ENCODE measurements around the gene TXK. TPM values are rescaled to one million over a fixed set of nuclear protein-coding genes. Genes with fewer than 3 reads are reported as not detected.

Gene TXK
- total and polyA plus RNA-seq, 7 experiments from 2014 or later = 35.5 to 128 (median 112) TPM

- Histone ChIP-seq H3K27ac (ENCODE audit: low read depth, low read length) (peak overlapping the region; percentile 69), H3K9me3 (ENCODE audit: control insufficient read depth in 2 of 3, low read length in 3 of 3) (no peaks in the 10 kb centered on the region), H3K4me3 (ENCODE audit: low read length) (no peak overlapping the region), H3K36me3 (ENCODE audit: control insufficient read depth in 2 of 3, insufficient read depth in 3 of 3, low read length in 3 of 3) (no peaks in the 10 kb centered on the region), H3K4me1 (ENCODE audit: control insufficient read depth in 2 of 2, insufficient read depth in 2 of 2, low read length in 2 of 2) (peaks cover 50 to 60% of the 10 kb centered on the region in 2 donors), H3K27me3 (ENCODE audit: control insufficient read depth in 2 of 2, insufficient read depth in 2 of 2, low read length in 2 of 2) (no peaks in the 10 kb centered on the region)
- Mint-ChIP-seq H3K4me1 (peaks cover 46 to 66% (median 63%) of the 10 kb centered on the region in 7 donors), H3K9me3 (peaks cover 0 to 3% (median 0%) of the 10 kb centered on the region in 11 donors), H3K36me3 (peaks cover 0 to 12% (median 0%) of the 10 kb centered on the region in 5 donors), H3K4me3 (peak overlapping the region in 9 of 10 donors; percentile 63 to 85 (median 76)), H3K27me3 (no peaks in the 10 kb centered on the region), H3K27ac (peak overlapping the region in 7 of 9 donors; percentile 82 to 98 (median 95))
- peak in 6 of 9 donors; percentile 33 to 54 (median 41) for DNase-seq
- ATAC-seq = no peak
- POLR2A ChIA-PET = interaction anchor here (0.8 to 9.2 kb wide), 7 partner anchors 12 to 105 kb away, joined by 3 to 184 read pairs (median 4); no protein-coding TSS in a partner anchor
- intact Hi-C loops (cut with micrococcal nuclease) = loop anchor here (1.0 to 10.0 kb wide), 13 partner anchors 11 to 691 kb away; partner anchors contain the start of genes NFXL1 (in 2 of the 2), CNGA1 (in 1 of the 2), COMMD8 (in 1 of the 2) and NIPAL1 (in 1 of the 2)
- CTCF ChIA-PET = interaction anchor here (0.5 to 5.6 kb wide), 10 partner anchors 10 to 601 kb away, joined by 3 to 127 read pairs (median 7); no protein-coding TSS in a partner anchor
These were observed 5.6 kb upstream of the TXK start for GRCh38 chr4:48139691-48140090.

DNA sequence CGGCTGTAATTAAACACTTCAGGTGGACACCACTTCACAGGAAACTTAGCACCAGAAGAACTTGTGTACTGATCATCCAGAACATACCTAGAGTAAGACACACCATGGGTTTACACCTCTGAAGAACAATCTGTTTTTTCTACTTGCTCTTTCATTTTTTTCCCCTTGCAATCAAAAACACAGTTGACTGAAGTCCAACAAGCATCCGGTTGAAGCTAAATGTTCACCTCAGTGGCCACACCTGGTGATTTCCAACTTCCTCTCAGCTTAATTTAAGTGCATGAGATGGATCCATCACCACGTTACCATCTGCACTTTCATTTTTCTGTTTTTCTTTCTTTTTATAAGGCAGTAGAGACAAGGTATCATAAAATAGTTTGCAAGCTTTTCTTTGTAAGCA, 4.9 kb upstream of the TXK start:
- Histone ChIP-seq H3K4me3 (ENCODE audit: low read length) (peak overlapping the region; percentile 20), H3K36me3 (ENCODE audit: control insufficient read depth in 2 of 3, insufficient read depth in 3 of 3, low read length in 3 of 3) (no peaks in the 10 kb centered on the region), H3K9me3 (ENCODE audit: control insufficient read depth in 2 of 3, low read length in 3 of 3) (no peaks in the 10 kb centered on the region), H3K4me1 (ENCODE audit: control insufficient read depth in 2 of 2, insufficient read depth in 2 of 2, low read length in 2 of 2) (peaks cover 57 to 64% of the 10 kb centered on the region in 2 donors), H3K27ac (ENCODE audit: low read depth, low read length) (peak overlapping the region; percentile 69), H3K27me3 (ENCODE audit: control insufficient read depth in 2 of 2, insufficient read depth in 2 of 2, low read length in 2 of 2) (no peaks in the 10 kb centered on the region)
- Mint-ChIP-seq H3K4me1 (peaks cover 52 to 73% (median 70%) of the 10 kb centered on the region in 7 donors), H3K9me3 (peaks cover 0 to 3% (median 0%) of the 10 kb centered on the region in 11 donors), H3K36me3 (peaks cover 0 to 14% (median 2%) of the 10 kb centered on the region in 5 donors), H3K27ac (peak overlapping the region in 7 of 9 donors; percentile 82 to 98 (median 95)), H3K27me3 (no peaks in the 10 kb centered on the region), H3K4me3 (peak overlapping the region in 9 of 10 donors; percentile 64 to 85 (median 76))
- ATAC-seq = peak; percentile 81
- ChIA-PET CTCF (interaction anchor here (0.6 to 5.6 kb wide), 8 partner anchors 10 to 602 kb away, joined by 3 to 127 read pairs (median 8); no protein-coding TSS in a partner anchor), POLR2A (interaction anchor here (0.6 to 9.2 kb wide), 8 partner anchors 11 to 104 kb away, joined by 3 to 184 read pairs (median 4); no protein-coding TSS in a partner anchor)
- DNase-seq = peak in 7 of 9 donors; percentile 66 to 85 (median 78)
- intact Hi-C loops (cut with micrococcal nuclease) = loop anchor here (1.0 to 5.0 kb wide), 12 partner anchors 11 to 692 kb away; partner anchors contain the start of genes NFXL1 (in 2 of the 2), CNGA1 (in 1 of the 2), COMMD8 (in 1 of the 2) and NIPAL1 (in 1 of the 2)

- ATAC-seq = no peak
- H3K36me3 Mint-ChIP-seq = peaks cover 0 to 17% (median 3%) of the 10 kb centered on the region in 5 donors
- Histone ChIP-seq H3K9me3 (ENCODE audit: control insufficient read depth in 2 of 3, low read length in 3 of 3) (no peaks in the 10 kb centered on the region), H3K4me3 (ENCODE audit: low read length) (peak overlapping the region; percentile 20), H3K27me3 (ENCODE audit: control insufficient read depth in 2 of 2, insufficient read depth in 2 of 2, low read length in 2 of 2) (no peaks in the 10 kb centered on the region), H3K36me3 (ENCODE audit: control insufficient read depth in 2 of 3, insufficient read depth in 3 of 3, low read length in 3 of 3) (no peaks in the 10 kb centered on the region), H3K4me1 (ENCODE audit: control insufficient read depth in 2 of 2, insufficient read depth in 2 of 2, low read length in 2 of 2) (peaks cover 57 to 64% of the 10 kb centered on the region in 2 donors), H3K27ac (ENCODE audit: low read depth, low read length) (peak overlapping the region; percentile 69)
- no peaks in the 10 kb centered on the region for H3K27me3 Mint-ChIP-seq
- H3K4me1 Mint-ChIP-seq = peaks cover 52 to 74% (median 72%) of the 10 kb centered on the region in 7 donors
- H3K27ac Mint-ChIP-seq = peak overlapping the region in 7 of 9 donors; percentile 82 to 98 (median 95)
- POLR2A ChIA-PET = interaction anchor here (1.4 to 9.2 kb wide), 3 partner anchors 11 to 35 kb away, joined by 3 to 184 read pairs (median 6); no protein-coding TSS in a partner anchor
- peaks cover 0 to 3% (median 0%) of the 10 kb centered on the region in 11 donors for H3K9me3 Mint-ChIP-seq
- H3K4me3 Mint-ChIP-seq = peak overlapping the region in 9 of 10 donors; percentile 64 to 85 (median 76)
- intact Hi-C loops (cut with micrococcal nuclease) = loop anchor here (2.0 to 5.0 kb wide), 7 partner anchors 52 to 692 kb away; partner anchors contain the start of genes COMMD8 (in 1 of the 2), NFXL1 (in 1 of the 2), OCIAD1 (in 1 of the 2) and SLAIN2 (in 1 of the 2)
- CTCF ChIA-PET = interaction anchor here (1.0 to 5.6 kb wide), 6 partner anchors 9 to 105 kb away, joined by 4 to 127 read pairs (median 10); no protein-coding TSS in a partner anchor
- peak in 3 of 9 donors; percentile 11 to 44 (median 25) for DNase-seq
These were observed 4.5 kb upstream of the TXK start for GRCh38 chr4:48138511-48138910.

GRCh38 chr4:48137846-48138245, 3.8 kb upstream of the TXK start:
- Histone ChIP-seq H3K4me1 (ENCODE audit: control insufficient read depth in 2 of 2, insufficient read depth in 2 of 2, low read length in 2 of 2) (peaks cover 57 to 64% of the 10 kb centered on the region in 2 donors), H3K27me3 (ENCODE audit: control insufficient read depth in 2 of 2, insufficient read depth in 2 of 2, low read length in 2 of 2) (no peaks in the 10 kb centered on the region), H3K27ac (ENCODE audit: low read depth, low read length) (peak overlapping the region; percentile 69), H3K4me3 (ENCODE audit: low read length) (peak overlapping the region; percentile 20), H3K9me3 (ENCODE audit: control insufficient read depth in 2 of 3, low read length in 3 of 3) (no peaks in the 10 kb centered on the region), H3K36me3 (ENCODE audit: control insufficient read depth in 2 of 3, insufficient read depth in 3 of 3, low read length in 3 of 3) (no peaks in the 10 kb centered on the region)
- Mint-ChIP-seq H3K27me3 (no peaks in the 10 kb centered on the region), H3K36me3 (peaks cover 0 to 17% (median under 1%) of the 10 kb centered on the region in 5 donors), H3K4me3 (peak overlapping the region in 9 of 10 donors; percentile 58 to 85 (median 76)), H3K27ac (peak overlapping the region in 7 of 9 donors; percentile 82 to 98 (median 95)), H3K9me3 (peaks cover 0 to 3% (median 0%) of the 10 kb centered on the region in 11 donors), H3K4me1 (peaks cover 52 to 74% (median 72%) of the 10 kb centered on the region in 7 donors)
- intact Hi-C loops (cut with micrococcal nuclease) = loop anchor here (2.0 to 5.0 kb wide), 7 partner anchors 51 to 693 kb away; partner anchors contain the start of genes COMMD8 (in 1 of the 2), NFXL1 (in 1 of the 2), OCIAD1 (in 1 of the 2) and SLAIN2 (in 1 of the 2)
- POLR2A ChIA-PET = interaction anchor here (1.5 to 9.2 kb wide), 2 partner anchors 10 to 34 kb away, joined by 6 to 184 read pairs; no protein-coding TSS in a partner anchor
- peak in 6 of 9 donors; percentile 31 to 45 (median 40) for DNase-seq
- ATAC-seq = peak; percentile 37
- CTCF ChIA-PET = interaction anchor here (0.6 to 5.6 kb wide), 6 partner anchors 9 to 104 kb away, joined by 3 to 127 read pairs (median 8); no protein-coding TSS in a partner anchor

GRCh38 chr4:48133669-48134068, 381 bp downstream of the TXK start:
- peaks cover 0 to 32% (median 17%) of the 10 kb centered on the region in 5 donors for H3K36me3 Mint-ChIP-seq
- H3K27me3 Mint-ChIP-seq = no peaks in the 10 kb centered on the region
- Histone ChIP-seq H3K27ac (ENCODE audit: low read depth, low read length) (peak overlapping the region; percentile 79), H3K9me3 (ENCODE audit: control insufficient read depth in 2 of 3, low read length in 3 of 3) (no peaks in the 10 kb centered on the region), H3K4me3 (ENCODE audit: low read length) (peak overlapping the region; percentile 61), H3K36me3 (ENCODE audit: control insufficient read depth in 2 of 3, insufficient read depth in 3 of 3, low read length in 3 of 3) (peaks cover 0 to 7% (median 0%) of the 10 kb centered on the region in 3 experiments), H3K4me1 (ENCODE audit: control insufficient read depth in 2 of 2, insufficient read depth in 2 of 2, low read length in 2 of 2) (peaks cover 65 to 68% of the 10 kb centered on the region in 2 donors), H3K27me3 (ENCODE audit: control insufficient read depth in 2 of 2, insufficient read depth in 2 of 2, low read length in 2 of 2) (no peaks in the 10 kb centered on the region)
- H3K4me3 Mint-ChIP-seq = peak overlapping the region in 9 of 10 donors; percentile 91 to 99 (median 94)
- ChIA-PET CTCF (interaction anchor here (0.9 kb wide), 1 partner anchor 46 kb away, joined by 3 read pairs; no protein-coding TSS in a partner anchor), POLR2A (interaction anchor here (1.4 to 12.1 kb wide), 4 partner anchors 4 to 50 kb away, joined by 3 to 184 read pairs (median 94); partner anchors contain the start of gene TXK)
- H3K9me3 Mint-ChIP-seq = peaks cover 0 to 3% (median 0%) of the 10 kb centered on the region in 11 donors
- peak overlapping the region in 7 of 9 donors; percentile 82 to 97 (median 93) for H3K27ac Mint-ChIP-seq
- intact Hi-C loops (cut with micrococcal nuclease) = loop anchor here (1.0 to 5.0 kb wide), 4 partner anchors 116 to 774 kb away; partner anchors contain the start of genes CNGA1 (in 1 of the 2), NFXL1 (in 1 of the 2), NIPAL1 (in 1 of the 2) and OCIAD1 (in 1 of the 2)
- DNase-seq (no peak), ATAC-seq (no peak)
- peaks cover 47 to 83% (median 75%) of the 10 kb centered on the region in 7 donors for H3K4me1 Mint-ChIP-seq

Data from naive thymus-derived CD4-positive, alpha-beta T cell (primary cell).